Central memory CD8-positive, alpha-beta T cell (primary cell): ENCODE results near the gene PDGFRB.

Experiments used
- ATAC-seq: fragments of 150-1000 bp; cut with Tn5 transposase; replicated peaks from 2 replicates; pipeline ENCODE4 v1.10.0; 2022; ENCODE audit warnings: mild to moderate bottlenecking, moderate FRiP score, moderate number of reproducible peaks; ENCODE audit not compliant: poor library complexity, severe bottlenecking; ENCODE audit errors: extremely low read depth
- DNase-seq, 2 donors: peaks; one replicate each; pipeline ENCODE4 v3.0.0; 2021; ENCODE audit warnings: low spot score in 2 of 2
- H3K27ac Mint-ChIP-seq: one replicate; pipeline ENCODE4 v1.8.0; 2022; ENCODE audit warnings: low read depth, mild to moderate bottlenecking, moderate library complexity, mixed read lengths
- H3K27me3 Mint-ChIP-seq: one replicate; pipeline ENCODE4 v1.8.0; 2022; ENCODE audit warnings: mixed read lengths
- H3K36me3 Mint-ChIP-seq: one replicate; pipeline ENCODE4 v1.8.0; 2022; ENCODE audit warnings: mild to moderate bottlenecking, moderate library complexity, mixed read lengths; ENCODE audit not compliant: insufficient read depth
- H3K4me1 Mint-ChIP-seq: one replicate; pipeline ENCODE4 v1.8.0; 2022; ENCODE audit warnings: mixed read lengths
- H3K4me3 Mint-ChIP-seq: one replicate; pipeline ENCODE4 v1.8.0; 2022; ENCODE audit warnings: mild to moderate bottlenecking, moderate library complexity, mixed read lengths
- H3K9me3 Mint-ChIP-seq: one replicate; pipeline ENCODE4 v1.8.0; 2022; ENCODE audit warnings: mixed read lengths

Gene PDGFRB

GRCh38 chr5:150179019-150179620 lies 23.5 kb upstream of the PDGFRB start:
- H3K27me3 Mint-ChIP-seq: peaks cover 43% of the 10 kb centered on the region
- H3K9me3 Mint-ChIP-seq: no peaks in the 10 kb centered on the region
- H3K27ac Mint-ChIP-seq: no peak overlapping the region
- no peaks in the 10 kb centered on the region for H3K4me1 Mint-ChIP-seq
- no peak for ATAC-seq
- DNase-seq: no peak
- no peak overlapping the region for H3K4me3 Mint-ChIP-seq
- peaks cover 2% of the 10 kb centered on the region for H3K36me3 Mint-ChIP-seq

GRCh38 chr5:150178262-150178661 lies 22.6 kb upstream of the PDGFRB start:
- ATAC-seq (no peak), DNase-seq (no peak)
- no peak overlapping the region for H3K27ac Mint-ChIP-seq
- H3K4me1 Mint-ChIP-seq: no peaks in the 10 kb centered on the region
- H3K36me3 Mint-ChIP-seq: peaks cover under 1% of the 10 kb centered on the region
- H3K27me3 Mint-ChIP-seq: peaks cover 44% of the 10 kb centered on the region
- H3K9me3 Mint-ChIP-seq: no peaks in the 10 kb centered on the region
- no peak overlapping the region for H3K4me3 Mint-ChIP-seq

- Mint-ChIP-seq H3K36me3 (no peaks in the 10 kb centered on the region), H3K27me3 (peaks cover 46% of the 10 kb centered on the region), H3K27ac (no peak overlapping the region), H3K4me1 (no peaks in the 10 kb centered on the region), H3K9me3 (no peaks in the 10 kb centered on the region), H3K4me3 (no peak overlapping the region)
- no peak for ATAC-seq
- DNase-seq: no peak
Observed at GRCh38 chr5:150177721-150178120, 22.1 kb upstream of the PDGFRB start.

- H3K27me3 Mint-ChIP-seq: peaks cover 46% of the 10 kb centered on the region
- H3K36me3 Mint-ChIP-seq: no peaks in the 10 kb centered on the region
- H3K27ac Mint-ChIP-seq: no peak overlapping the region
- H3K4me1 Mint-ChIP-seq: no peaks in the 10 kb centered on the region
- H3K4me3 Mint-ChIP-seq: no peak overlapping the region
- ATAC-seq: no peak
- no peaks in the 10 kb centered on the region for H3K9me3 Mint-ChIP-seq
- no peak for DNase-seq
Observed at GRCh38 chr5:150176745-150177477, 21.3 kb upstream of the PDGFRB start.

- DNase-seq (no peak), ATAC-seq (no peak)
- no peaks in the 10 kb centered on the region for H3K36me3 Mint-ChIP-seq
- H3K9me3 Mint-ChIP-seq: no peaks in the 10 kb centered on the region
- no peaks in the 10 kb centered on the region for H3K4me1 Mint-ChIP-seq
- no peak overlapping the region for H3K4me3 Mint-ChIP-seq
- H3K27ac Mint-ChIP-seq: no peak overlapping the region
- H3K27me3 Mint-ChIP-seq: peaks cover 49% of the 10 kb centered on the region
Observed at GRCh38 chr5:150175536-150175935, 19.9 kb upstream of the PDGFRB start.

GRCh38 chr5:150175076-150175475 lies 19.4 kb upstream of the PDGFRB start:
- Mint-ChIP-seq H3K27me3 (peaks cover 54% of the 10 kb centered on the region), H3K27ac (no peak overlapping the region), H3K4me1 (no peaks in the 10 kb centered on the region), H3K9me3 (no peaks in the 10 kb centered on the region), H3K4me3 (no peak overlapping the region), H3K36me3 (no peaks in the 10 kb centered on the region)
- ATAC-seq (no peak), DNase-seq (no peak)

GRCh38 chr5:150174285-150174684 lies 18.6 kb upstream of the PDGFRB start:
- H3K27me3 Mint-ChIP-seq: peaks cover 61% of the 10 kb centered on the region
- no peak overlapping the region for H3K27ac Mint-ChIP-seq
- no peaks in the 10 kb centered on the region for H3K36me3 Mint-ChIP-seq
- H3K9me3 Mint-ChIP-seq: no peaks in the 10 kb centered on the region
- DNase-seq (no peak), ATAC-seq (no peak)
- no peaks in the 10 kb centered on the region for H3K4me1 Mint-ChIP-seq
- H3K4me3 Mint-ChIP-seq: no peak overlapping the region

- no peaks in the 10 kb centered on the region for H3K36me3 Mint-ChIP-seq
- H3K9me3 Mint-ChIP-seq: no peaks in the 10 kb centered on the region
- H3K4me1 Mint-ChIP-seq: no peaks in the 10 kb centered on the region
- ATAC-seq: no peak
- no peak overlapping the region for H3K4me3 Mint-ChIP-seq
- DNase-seq: no peak
- no peak overlapping the region for H3K27ac Mint-ChIP-seq
- peaks cover 72% of the 10 kb centered on the region for H3K27me3 Mint-ChIP-seq
Observed at GRCh38 chr5:150173161-150173560, 17.5 kb upstream of the PDGFRB start.

DNA sequence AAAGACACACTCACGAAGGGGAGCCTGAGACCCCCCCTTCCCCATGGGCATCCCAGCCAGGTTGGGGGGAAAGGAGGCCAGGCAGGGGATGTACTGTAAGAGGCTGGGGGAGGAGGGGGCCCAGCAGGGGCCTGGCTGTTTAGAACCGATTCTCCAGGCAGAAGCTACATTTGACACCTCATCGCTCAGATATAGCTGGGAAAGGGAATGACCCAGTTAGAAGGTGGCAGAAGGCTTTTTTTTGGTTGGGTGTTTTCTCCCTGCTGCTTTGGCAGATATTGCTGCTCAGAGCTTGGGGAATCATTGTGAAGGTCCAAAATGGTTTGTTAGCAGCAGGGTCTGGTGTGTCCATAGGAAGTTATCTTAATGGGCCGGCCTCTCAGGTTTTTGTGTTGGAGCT lies 16.9 kb upstream of the PDGFRB start:
- H3K27me3 Mint-ChIP-seq: peaks cover 78% of the 10 kb centered on the region
- DNase-seq (no peak), ATAC-seq (no peak)
- no peak overlapping the region for H3K27ac Mint-ChIP-seq
- no peaks in the 10 kb centered on the region for H3K36me3 Mint-ChIP-seq
- no peaks in the 10 kb centered on the region for H3K9me3 Mint-ChIP-seq
- no peak overlapping the region for H3K4me3 Mint-ChIP-seq
- no peaks in the 10 kb centered on the region for H3K4me1 Mint-ChIP-seq

DNA sequence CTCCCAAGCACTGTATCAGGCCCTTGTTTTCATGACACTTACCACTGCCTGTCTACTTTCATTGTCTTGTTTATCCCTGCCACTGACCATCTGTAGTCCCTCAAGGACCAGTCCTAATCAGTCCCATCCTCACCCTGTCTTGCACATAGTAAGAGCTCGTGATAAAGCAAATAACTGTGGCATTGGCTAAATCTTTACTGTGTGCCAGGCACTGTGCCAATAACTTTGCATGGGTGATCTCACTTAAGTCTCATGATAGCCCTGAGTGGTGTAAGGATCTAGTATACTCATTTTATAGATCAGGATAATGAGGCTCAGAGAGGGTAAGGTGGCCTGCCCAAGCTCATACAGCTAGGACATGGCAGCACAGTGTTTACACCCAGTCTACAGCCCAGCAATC lies 16.5 kb upstream of the PDGFRB start:
- Mint-ChIP-seq H3K27ac (no peak overlapping the region), H3K4me1 (no peaks in the 10 kb centered on the region), H3K9me3 (no peaks in the 10 kb centered on the region), H3K27me3 (peaks cover 82% of the 10 kb centered on the region), H3K4me3 (no peak overlapping the region), H3K36me3 (no peaks in the 10 kb centered on the region)
- no peak for ATAC-seq
- DNase-seq: no peak

GRCh38 chr5:150168864-150169263 lies 13.2 kb upstream of the PDGFRB start:
- no peaks in the 10 kb centered on the region for H3K4me1 Mint-ChIP-seq
- H3K36me3 Mint-ChIP-seq: no peaks in the 10 kb centered on the region
- no peak overlapping the region for H3K27ac Mint-ChIP-seq
- H3K9me3 Mint-ChIP-seq: no peaks in the 10 kb centered on the region
- peaks cover 83% of the 10 kb centered on the region for H3K27me3 Mint-ChIP-seq
- no peak for ATAC-seq
- no peak overlapping the region for H3K4me3 Mint-ChIP-seq
- DNase-seq: no peak

DNA sequence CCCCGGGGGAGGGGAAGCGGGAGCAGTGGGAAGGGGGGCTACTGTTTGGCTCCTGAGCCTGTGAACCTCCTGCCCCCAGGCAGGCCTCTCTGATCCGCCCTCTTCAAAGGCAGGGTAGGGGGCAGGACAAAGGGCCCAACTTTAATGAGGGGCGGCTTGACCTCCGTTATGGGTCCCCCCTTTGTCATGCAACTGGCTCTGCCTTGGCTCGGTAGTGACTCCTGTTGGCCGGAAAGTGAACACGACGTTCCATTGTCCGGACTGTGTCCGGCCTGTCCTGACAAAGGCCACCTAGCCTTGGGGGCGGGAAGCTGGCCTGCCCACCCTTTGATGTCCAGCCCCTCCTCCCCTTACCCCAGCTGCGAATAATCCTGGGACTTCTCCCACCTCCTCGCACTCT lies 12.3 kb upstream of the PDGFRB start:
- DNase-seq (no peak), ATAC-seq (no peak)
- Mint-ChIP-seq H3K27ac (no peak overlapping the region), H3K4me3 (no peak overlapping the region), H3K4me1 (no peaks in the 10 kb centered on the region), H3K36me3 (no peaks in the 10 kb centered on the region), H3K27me3 (peaks cover 78% of the 10 kb centered on the region), H3K9me3 (no peaks in the 10 kb centered on the region)

DNA sequence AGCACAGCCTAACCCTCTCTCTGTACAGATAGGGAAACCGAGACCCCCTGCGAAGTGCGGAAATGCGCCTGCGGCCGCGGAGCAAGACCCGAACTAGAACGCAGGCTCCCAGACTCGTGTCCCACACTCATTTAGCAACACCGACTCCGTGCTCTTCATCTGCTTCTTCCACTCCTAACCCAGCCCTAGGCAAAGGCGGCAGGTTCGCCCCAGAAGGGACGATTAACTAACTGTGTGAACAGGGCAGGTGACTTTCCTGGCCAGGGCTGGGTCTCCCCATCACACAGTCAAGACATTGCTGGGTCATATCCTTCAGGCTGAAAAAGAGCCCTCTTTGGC lies 11.8 kb upstream of the PDGFRB start:
- H3K27me3 Mint-ChIP-seq: peaks cover 74% of the 10 kb centered on the region
- H3K9me3 Mint-ChIP-seq: no peaks in the 10 kb centered on the region
- no peaks in the 10 kb centered on the region for H3K4me1 Mint-ChIP-seq
- no peak for DNase-seq
- no peak for ATAC-seq
- no peak overlapping the region for H3K4me3 Mint-ChIP-seq
- no peak overlapping the region for H3K27ac Mint-ChIP-seq
- H3K36me3 Mint-ChIP-seq: no peaks in the 10 kb centered on the region
